Chondrocyte (in vitro differentiated cells): Measurements from ENCODE around the gene TNFAIP3. TPM values are rescaled to one million over a fixed set of nuclear protein-coding genes. Genes with fewer than 3 reads are reported as not detected.
A peak's percentile ranks its signal among the peaks of the same experiment; 100 is the strongest.

ENCODE experiments used
- DNase-seq: peaks from one replicate; pipeline ENCODE4 v3.0.0; 2021; ENCODE audit warnings: mixed read lengths, low spot score
- H3K27ac Mint-ChIP-seq: one replicate; pipeline ENCODE4 v1.8.0; 2021; ENCODE audit warnings: mild to moderate bottlenecking, moderate library complexity, mixed read lengths; ENCODE audit not compliant: unreplicated experiment
- H3K27me3 Mint-ChIP-seq: 2 replicates; pipeline ENCODE4 v1.8.0; 2021; ENCODE audit warnings: low read depth, mixed read lengths
- H3K36me3 Mint-ChIP-seq: 2 replicates; pipeline ENCODE4 v1.8.0; 2021; ENCODE audit warnings: low read depth, mixed read lengths
- H3K4me1 Mint-ChIP-seq: 2 replicates; pipeline ENCODE4 v1.8.0; 2021; ENCODE audit warnings: low read depth, mild to moderate bottlenecking, mixed read lengths
- H3K4me3 Mint-ChIP-seq: one replicate; pipeline ENCODE4 v1.8.0; 2021; ENCODE audit warnings: mild to moderate bottlenecking, moderate library complexity, mixed read lengths; ENCODE audit not compliant: unreplicated experiment
- H3K9me3 Mint-ChIP-seq: 2 replicates; pipeline ENCODE4 v1.8.0; 2021; ENCODE audit warnings: low read depth, mixed read lengths
- CTCF ChIP-seq: fragments of 200-600 bp; sonication (generic); IDR thresholded peaks from 2 replicates; pipeline ENCODE4 v1.5.0; 2021; ENCODE audit warnings: antibody characterized with exemption, mild to moderate bottlenecking, moderate library complexity
- total RNA-seq: library from RNA; stranded (reverse); gene quantifications from 3 replicates; pipeline ENCODE4 v1.2.1, GENCODE V29; 2021

The TNFAIP3 gene
- total RNA-seq, 1 donor from 2014 or later, result 7.2 TPM

GRCh38 chr6:137870308-137870644, 3.2 kb downstream of the TNFAIP3 start:
- Mint-ChIP-seq H3K4me1 (peaks cover 62% of the 10 kb centered on the region), H3K36me3 (peaks cover 6% of the 10 kb centered on the region), H3K27ac (no peak overlapping the region), H3K9me3 (no peaks in the 10 kb centered on the region), H3K4me3 (no peak overlapping the region), H3K27me3 (no peaks in the 10 kb centered on the region)
- no peak for DNase-seq
- no peak for TF ChIP-seq CTCF

GRCh38 chr6:137870744-137871247, 3.7 kb downstream of the TNFAIP3 start:
- peak; percentile 13 for TF ChIP-seq CTCF
- no peak overlapping the region for H3K27ac Mint-ChIP-seq
- DNase-seq, result no peak
- H3K27me3 Mint-ChIP-seq, result no peaks in the 10 kb centered on the region
- peaks cover 8% of the 10 kb centered on the region for H3K36me3 Mint-ChIP-seq
- no peak overlapping the region for H3K4me3 Mint-ChIP-seq
- H3K4me1 Mint-ChIP-seq, result peaks cover 62% of the 10 kb centered on the region
- no peaks in the 10 kb centered on the region for H3K9me3 Mint-ChIP-seq

- Mint-ChIP-seq H3K4me3 (no peak overlapping the region), H3K27ac (no peak overlapping the region), H3K4me1 (peaks cover 59% of the 10 kb centered on the region), H3K36me3 (peaks cover 9% of the 10 kb centered on the region), H3K27me3 (no peaks in the 10 kb centered on the region), H3K9me3 (no peaks in the 10 kb centered on the region)
- no peak for TF ChIP-seq CTCF
- no peak for DNase-seq
Observed at GRCh38 chr6:137871291-137871690, 4.2 kb downstream of the TNFAIP3 start.

- no peak overlapping the region for H3K4me3 Mint-ChIP-seq
- peaks cover 57% of the 10 kb centered on the region for H3K4me1 Mint-ChIP-seq
- no peak for DNase-seq
- no peaks in the 10 kb centered on the region for H3K9me3 Mint-ChIP-seq
- TF ChIP-seq CTCF, result no peak
- H3K27me3 Mint-ChIP-seq, result no peaks in the 10 kb centered on the region
- peak overlapping the region; percentile 8 for H3K27ac Mint-ChIP-seq
- peaks cover 12% of the 10 kb centered on the region for H3K36me3 Mint-ChIP-seq
Observed at GRCh38 chr6:137871831-137872454, 4.9 kb downstream of the TNFAIP3 start.

- no peak for DNase-seq
- Mint-ChIP-seq H3K4me1 (peaks cover 57% of the 10 kb centered on the region), H3K4me3 (no peak overlapping the region), H3K36me3 (peaks cover 15% of the 10 kb centered on the region), H3K27ac (peak overlapping the region; percentile 25), H3K9me3 (no peaks in the 10 kb centered on the region), H3K27me3 (no peaks in the 10 kb centered on the region)
- no peak for TF ChIP-seq CTCF
Observed at GRCh38 chr6:137872581-137873115, 5.6 kb downstream of the TNFAIP3 start.
